WTC11 (cell line): ENCODE measurements around the gene TIMP2.

ENCODE experiments used
- E2F1 ChIP-seq: sonication (generic); formaldehyde crosslinking; IDR thresholded peaks from 2 replicates; pipeline ENCODE4 v1.8.0; 2022; ENCODE audit warnings: mild to moderate bottlenecking, missing genetic modification reagents
- NFE2L1 ChIP-seq: sonication (generic); formaldehyde crosslinking; IDR thresholded peaks from 2 replicates; pipeline ENCODE4 v1.8.1; 2023; ENCODE audit warnings: missing genetic modification reagents
- RELA ChIP-seq: sonication (generic); formaldehyde crosslinking; IDR thresholded peaks from 2 replicates; pipeline ENCODE4 v1.8.1; 2022; ENCODE audit warnings: missing genetic modification reagents, mild to moderate bottlenecking, borderline replicate concordance
- TF ChIP-seq, protein P1 (sequence below): sonication (generic); formaldehyde crosslinking; IDR thresholded peaks from 2 replicates; pipeline ENCODE4 v1.8.1; 2023; ENCODE audit warnings: mild to moderate bottlenecking, missing genetic modification reagents, borderline replicate concordance
- TF ChIP-seq, protein P2 (sequence below): fragments of 200-600 bp; IDR thresholded peaks from 2 replicates; pipeline ENCODE4 v1.8.0; 2022; ENCODE audit warnings: antibody characterized with exemption

GRCh38 chr17:78861229-78861628, 64.0 kb downstream of the TIMP2 start:
- TF ChIP-seq, protein P1, sequence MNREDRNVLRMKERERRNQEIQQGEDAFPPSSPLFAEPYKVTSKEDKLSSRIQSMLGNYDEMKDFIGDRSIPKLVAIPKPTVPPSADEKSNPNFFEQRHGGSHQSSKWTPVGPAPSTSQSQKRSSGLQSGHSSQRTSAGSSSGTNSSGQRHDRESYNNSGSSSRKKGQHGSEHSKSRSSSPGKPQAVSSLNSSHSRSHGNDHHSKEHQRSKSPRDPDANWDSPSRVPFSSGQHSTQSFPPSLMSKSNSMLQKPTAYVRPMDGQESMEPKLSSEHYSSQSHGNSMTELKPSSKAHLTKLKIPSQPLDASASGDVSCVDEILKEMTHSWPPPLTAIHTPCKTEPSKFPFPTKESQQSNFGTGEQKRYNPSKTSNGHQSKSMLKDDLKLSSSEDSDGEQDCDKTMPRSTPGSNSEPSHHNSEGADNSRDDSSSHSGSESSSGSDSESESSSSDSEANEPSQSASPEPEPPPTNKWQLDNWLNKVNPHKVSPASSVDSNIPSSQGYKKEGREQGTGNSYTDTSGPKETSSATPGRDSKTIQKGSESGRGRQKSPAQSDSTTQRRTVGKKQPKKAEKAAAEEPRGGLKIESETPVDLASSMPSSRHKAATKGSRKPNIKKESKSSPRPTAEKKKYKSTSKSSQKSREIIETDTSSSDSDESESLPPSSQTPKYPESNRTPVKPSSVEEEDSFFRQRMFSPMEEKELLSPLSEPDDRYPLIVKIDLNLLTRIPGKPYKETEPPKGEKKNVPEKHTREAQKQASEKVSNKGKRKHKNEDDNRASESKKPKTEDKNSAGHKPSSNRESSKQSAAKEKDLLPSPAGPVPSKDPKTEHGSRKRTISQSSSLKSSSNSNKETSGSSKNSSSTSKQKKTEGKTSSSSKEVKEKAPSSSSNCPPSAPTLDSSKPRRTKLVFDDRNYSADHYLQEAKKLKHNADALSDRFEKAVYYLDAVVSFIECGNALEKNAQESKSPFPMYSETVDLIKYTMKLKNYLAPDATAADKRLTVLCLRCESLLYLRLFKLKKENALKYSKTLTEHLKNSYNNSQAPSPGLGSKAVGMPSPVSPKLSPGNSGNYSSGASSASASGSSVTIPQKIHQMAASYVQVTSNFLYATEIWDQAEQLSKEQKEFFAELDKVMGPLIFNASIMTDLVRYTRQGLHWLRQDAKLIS (CRISPR knock-in tag) = no peak
- TF ChIP-seq, protein P2, sequence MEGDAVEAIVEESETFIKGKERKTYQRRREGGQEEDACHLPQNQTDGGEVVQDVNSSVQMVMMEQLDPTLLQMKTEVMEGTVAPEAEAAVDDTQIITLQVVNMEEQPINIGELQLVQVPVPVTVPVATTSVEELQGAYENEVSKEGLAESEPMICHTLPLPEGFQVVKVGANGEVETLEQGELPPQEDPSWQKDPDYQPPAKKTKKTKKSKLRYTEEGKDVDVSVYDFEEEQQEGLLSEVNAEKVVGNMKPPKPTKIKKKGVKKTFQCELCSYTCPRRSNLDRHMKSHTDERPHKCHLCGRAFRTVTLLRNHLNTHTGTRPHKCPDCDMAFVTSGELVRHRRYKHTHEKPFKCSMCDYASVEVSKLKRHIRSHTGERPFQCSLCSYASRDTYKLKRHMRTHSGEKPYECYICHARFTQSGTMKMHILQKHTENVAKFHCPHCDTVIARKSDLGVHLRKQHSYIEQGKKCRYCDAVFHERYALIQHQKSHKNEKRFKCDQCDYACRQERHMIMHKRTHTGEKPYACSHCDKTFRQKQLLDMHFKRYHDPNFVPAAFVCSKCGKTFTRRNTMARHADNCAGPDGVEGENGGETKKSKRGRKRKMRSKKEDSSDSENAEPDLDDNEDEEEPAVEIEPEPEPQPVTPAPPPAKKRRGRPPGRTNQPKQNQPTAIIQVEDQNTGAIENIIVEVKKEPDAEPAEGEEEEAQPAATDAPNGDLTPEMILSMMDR = no peak
- TF ChIP-seq RELA (CRISPR knock-in tag) (no peak), NFE2L1 (CRISPR knock-in tag) (no peak), E2F1 (no peak)
